H9 (cell line): ENCODE results near the gene NXPH1. TPM values are rescaled to one million over a fixed set of nuclear protein-coding genes. Genes with fewer than 3 reads are reported as not detected.

Experiments
- DNase-seq: peaks from one replicate; pipeline ENCODE4 v3.0.0-alpha.2; 2017
- H2AFZ ChIP-seq: one replicate; pipeline ENCODE4 v1.6.1; 2013; ENCODE audit warnings: mild to moderate bottlenecking, low read length, control low read depth, moderate library complexity
- H2AK5ac ChIP-seq: 2 replicates; pipeline ENCODE4 v1.6.1; 2013; ENCODE audit warnings: low read length, control low read depth, mixed read lengths; ENCODE audit not compliant: insufficient read length
- H2BK120ac ChIP-seq: one replicate; pipeline ENCODE4 v1.6.1; 2013; ENCODE audit warnings: low read depth, mild to moderate bottlenecking, low read length, control low read depth, inconsistent platforms; ENCODE audit not compliant: poor library complexity, severe bottlenecking
- H2BK12ac ChIP-seq: 2 replicates; pipeline ENCODE4 v1.6.1; 2013; ENCODE audit warnings: low read length, control low read depth, mixed read lengths, low read depth; ENCODE audit not compliant: insufficient read length
- H2BK15ac ChIP-seq: 2 replicates; pipeline ENCODE4 v1.6.1; 2013; ENCODE audit warnings: low read depth, low read length, control low read depth
- H2BK20ac ChIP-seq: one replicate; pipeline ENCODE4 v1.6.1; 2013; ENCODE audit warnings: low read depth, mild to moderate bottlenecking, low read length, control low read depth, inconsistent platforms; ENCODE audit not compliant: poor library complexity, severe bottlenecking
- H2BK5ac ChIP-seq: 2 replicates; pipeline ENCODE4 v1.6.1; 2013; ENCODE audit warnings: low read length, control low read depth, mixed read lengths; ENCODE audit not compliant: insufficient read length
- H3K14ac ChIP-seq: 2 replicates; pipeline ENCODE4 v1.6.1; 2013; ENCODE audit warnings: low read length, control low read depth; ENCODE audit not compliant: insufficient read depth
- H3K18ac ChIP-seq: 2 replicates; pipeline ENCODE4 v1.6.1; 2013; ENCODE audit warnings: low read depth, mild to moderate bottlenecking, mixed read lengths, low read length, control low read depth; ENCODE audit not compliant: insufficient read length
- H3K23ac ChIP-seq: 2 replicates; pipeline ENCODE4 v1.6.1; 2013; ENCODE audit warnings: low read length, control low read depth, mixed read lengths, low read depth; ENCODE audit not compliant: insufficient read length
- H3K23me2 ChIP-seq: 2 replicates; pipeline ENCODE4 v1.6.1; 2013; ENCODE audit warnings: low read depth, mild to moderate bottlenecking, mixed read lengths, low read length, control low read depth; ENCODE audit not compliant: insufficient read length, poor library complexity, severe bottlenecking
- H3K27ac ChIP-seq: 2 replicates; pipeline ENCODE4 v1.5.1; 2013; ENCODE audit warnings: low read length, control low read depth, mixed read lengths, low read depth; ENCODE audit not compliant: insufficient read length
- H3K27me3 ChIP-seq: 2 replicates; pipeline ENCODE4 v1.6.1; 2013; ENCODE audit warnings: low read length, control low read depth, inconsistent platforms; ENCODE audit not compliant: insufficient read depth
- H3K4ac ChIP-seq: 2 replicates; pipeline ENCODE4 v1.6.1; 2013; ENCODE audit warnings: low read depth, mild to moderate bottlenecking, control low read depth, inconsistent platforms, low read length, moderate library complexity
- H3K4me1 ChIP-seq: 2 replicates; pipeline ENCODE4 v1.6.1; 2013; ENCODE audit warnings: low read length, control low read depth, inconsistent platforms; ENCODE audit not compliant: insufficient read depth
- H3K4me2 ChIP-seq: 2 replicates; pipeline ENCODE4 v1.6.1; 2013; ENCODE audit warnings: low read length, control low read depth, mixed read lengths; ENCODE audit not compliant: insufficient read length, insufficient read depth
- H3K56ac ChIP-seq: 2 replicates; pipeline ENCODE4 v1.6.1; 2013; ENCODE audit warnings: low read depth, mild to moderate bottlenecking, mixed read lengths, low read length, control low read depth; ENCODE audit not compliant: insufficient read length
- H3K79me1 ChIP-seq: 2 replicates; pipeline ENCODE4 v1.6.1; 2013; ENCODE audit warnings: low read depth, mild to moderate bottlenecking, moderate library complexity, low read length, control low read depth, inconsistent platforms; ENCODE audit not compliant: insufficient read depth, poor library complexity, severe bottlenecking
- H3K79me2 ChIP-seq: 2 replicates; pipeline ENCODE4 v1.6.1; 2013; ENCODE audit warnings: low read length, control low read depth, inconsistent platforms; ENCODE audit not compliant: insufficient read depth
- H3K9ac ChIP-seq: 2 replicates; pipeline ENCODE4 v1.6.1; 2013; ENCODE audit warnings: low read length, control low read depth, mixed read lengths; ENCODE audit not compliant: insufficient read length; ENCODE audit errors: extremely low read depth
- H3K9me3 ChIP-seq: one replicate; pipeline ENCODE4 v1.6.1; 2013; ENCODE audit warnings: low read depth, low read length, inconsistent platforms; ENCODE audit not compliant: control insufficient read depth
- H3T11ph ChIP-seq: one replicate; pipeline ENCODE4 v1.6.1; 2013; ENCODE audit warnings: mild to moderate bottlenecking, low read length, control low read depth, inconsistent platforms
- H4K20me1 ChIP-seq: one replicate; pipeline ENCODE4 v1.6.1; 2013; ENCODE audit not compliant: control insufficient read depth, insufficient read length, insufficient read depth
- H4K5ac ChIP-seq: 2 replicates; pipeline ENCODE4 v1.6.1; 2013; ENCODE audit warnings: low read depth, mild to moderate bottlenecking, mixed read lengths, low read length, control low read depth; ENCODE audit not compliant: insufficient read length
- H4K8ac ChIP-seq: replicated peaks from 2 replicates; pipeline ENCODE4 v1.6.1; 2013; ENCODE audit warnings: low read length, control low read depth, mixed read lengths, low read depth; ENCODE audit not compliant: insufficient read length
- H4K91ac ChIP-seq: 2 replicates; pipeline ENCODE4 v1.6.1; 2013; ENCODE audit warnings: low read depth, mild to moderate bottlenecking, moderate library complexity, mixed read lengths, low read length, control low read depth; ENCODE audit not compliant: insufficient read length
- H3K27ac Mint-ChIP-seq, 3 experiments: 2 replicates in 2 of 3; 3 replicates in 1 of 3; pipeline ENCODE4 v1.8.0; 2020 to 2021; ENCODE audit warnings: mixed read lengths in 3 of 3, mild to moderate bottlenecking in 1 of 3, moderate library complexity in 1 of 3
- H3K27me3 Mint-ChIP-seq: 2 replicates; pipeline ENCODE4 v1.8.0; 2021; ENCODE audit warnings: low read depth, mild to moderate bottlenecking, moderate library complexity, mixed read lengths
- H3K36me3 Mint-ChIP-seq, 3 experiments: 2 replicates in 2 of 3; 3 replicates in 1 of 3; pipeline ENCODE4 v1.8.0; 2020 to 2021; ENCODE audit warnings: low read depth in 3 of 3, mixed read lengths in 3 of 3; ENCODE audit not compliant: insufficient read depth in 1 of 3
- H3K4me1 Mint-ChIP-seq, 2 experiments: 2 replicates each; pipeline ENCODE4 v1.8.0; 2020; ENCODE audit warnings: mixed read lengths in 2 of 2
- H3K4me3 Mint-ChIP-seq, 2 experiments: 2 replicates in 1 of 2; 3 replicates in 1 of 2; pipeline ENCODE4 v1.8.0; 2020 to 2021; ENCODE audit warnings: mild to moderate bottlenecking in 2 of 2, mixed read lengths in 2 of 2, moderate library complexity in 1 of 2
- H3K9me3 Mint-ChIP-seq, 2 experiments: 2 replicates in 1 of 2; 3 replicates in 1 of 2; pipeline ENCODE4 v1.8.0; 2020; ENCODE audit warnings: mild to moderate bottlenecking in 2 of 2, mixed read lengths in 2 of 2, moderate library complexity in 1 of 2
- CTCF ChIP-seq: fragments of 200-600 bp; sonication (generic); conservative IDR thresholded peaks from 3 replicates; pipeline ENCODE4 v1.8.0; 2021; ENCODE audit warnings: antibody characterized with exemption, mild to moderate bottlenecking
- WGBS: extraction: QIAGEN DNeasy Blood & Tissue Kit; methylation state at CpG from one replicate; pipeline ENCODE4 v1.1.7; 2013; ENCODE audit warnings: missing lambda C conversion rate, low lambda C conversion rate, mixed read lengths; ENCODE audit not compliant: insufficient read length; ENCODE audit errors: extremely low coverage; 5-methylcytosine and 5-hydroxymethylcytosine counted together
- total RNA-seq: library from RNA; stranded (reverse); gene quantifications from 2 replicates; pipeline ENCODE4 v1.2.1, GENCODE V29; 2021

The NXPH1 gene
- total RNA-seq, 1 experiment from 2014 or later = 0.15 TPM

- DNase-seq = no peak
- Histone ChIP-seq H2AK5ac (no peak overlapping the region), H3K9me3 (no peaks in the 10 kb centered on the region), H4K20me1 (no peaks in the 10 kb centered on the region), H3K4ac (no peak overlapping the region), H2BK120ac (no peak overlapping the region), H3K79me2 (no peaks in the 10 kb centered on the region), H3K79me1 (no peaks in the 10 kb centered on the region), H2BK20ac (no peak overlapping the region), H3K4me2 (no peak overlapping the region), H4K8ac (no peak overlapping the region), H3K18ac (no peak overlapping the region), H2BK15ac (no peak overlapping the region), H3K27me3 (no peaks in the 10 kb centered on the region), H4K5ac (no peak overlapping the region), H3K14ac (no peak overlapping the region), H3K4me1 (0 out of 2 replicates have a peak, but pooled peaks cover 2% of the 10 kb centered on the region), H3K27ac (no peak overlapping the region), H3K9ac (no peak overlapping the region), H2BK12ac (no peak overlapping the region), H3K56ac (no peak overlapping the region), H2AFZ (no peak overlapping the region), H3T11ph (no peak overlapping the region), H3K23ac (no peak overlapping the region), H4K91ac (no peak overlapping the region), H3K23me2 (no peaks in the 10 kb centered on the region), H2BK5ac (no peak overlapping the region)
- Mint-ChIP-seq H3K4me3 (no peak overlapping the region), H3K36me3 (0 out of 7 replicates have a peak, but pooled peaks cover 0 to 2% (median 0%) of the 10 kb centered on the region in 3 experiments), H3K4me1 (peaks cover 10 to 13% of the 10 kb centered on the region in 2 experiments), H3K27ac (no peak overlapping the region), H3K9me3 (no peaks in the 10 kb centered on the region; a peak in 1 of 5 replicates), H3K27me3 (no peaks in the 10 kb centered on the region)
- WGBS = no CpG with 5 or more reads among the region's 3 CpGs
- no peak for TF ChIP-seq CTCF
These were observed 157.4 kb downstream of the NXPH1 start for GRCh38 chr7:8590791-8591190.
